ENCODE measurements around the gene G6PD. TPM values are rescaled to one million over a fixed set of nuclear protein-coding genes. Genes with fewer than 3 reads are reported as not detected.

G6PD gene
- polyA plus RNA-seq, 2 of the 4 experiments (the other 2 are of a cell fraction), result 692 to 1,409 TPM

- WGBS (ENCODE audit: missing lambda C conversion rate), result 92% methylated on average over 4 of the region's 4 CpGs
- H3K9me3 ChIP-seq, result no peaks in the 10 kb centered on the region
- H3K27ac ChIP-seq, result peak overlapping the region in 1 of 2 experiments; percentile 8; a peak in 1 of 6 replicates
- H3K4me1 ChIP-seq, result peaks cover 29% of the 10 kb centered on the region
- peak overlapping the region; percentile 80 for H3K4me2 ChIP-seq
- ATAC-seq, result no peak
- POLR2A ChIA-PET, result interaction anchor here (1.0 to 2.6 kb wide), 2 partner anchors 11 to 27 kb away, joined by 3 to 8 read pairs; partner anchors contain the start of genes FAM3A and LAGE3
- DNase-seq (ENCODE audit: low read depth in 1 of 2, low spot score in 1 of 2), result no peak
- CTCF ChIA-PET, result interaction anchor here (0.5 to 2.4 kb wide), 7 partner anchors 9 to 116 kb away, joined by 3 to 13 read pairs (median 4); no protein-coding TSS in a partner anchor
- H3K4me3 ChIP-seq, result no peak overlapping the region; the same call in 2 of the 3 replicates
- FAIRE-seq, result no peak
- TF ChIP-seq ZNF302 (CRISPR knock-in tag; IDR thresholded peaks at IDR 0.05) (no peak), PHF8 (IDR thresholded peaks at IDR 0.05; ENCODE audit: borderline replicate concordance, low read depth) (no peak), BHLHE40 (IDR thresholded peaks at IDR 0.05; ENCODE audit: low read depth, low read length) (no peak), HOXA7 (CRISPR knock-in tag; IDR thresholded peaks at IDR 0.05) (no peak), HEYL (CRISPR knock-in tag; IDR thresholded peaks at IDR 0.05) (no peak), POLR2AphosphoS2 (conservative IDR thresholded peaks at IDR 0.05; ENCODE audit: low read length) (no peak), EP300 (IDR thresholded peaks at IDR 0.05) (no peak), CHD4 (IDR thresholded peaks at IDR 0.05; ENCODE audit: borderline replicate concordance) (no peak), RAD21 (conservative IDR thresholded peaks at IDR 0.05 in 1 of 2, IDR thresholded peaks at IDR 0.05 in 1 of 2) (no peak), ELK1 (IDR thresholded peaks at IDR 0.05; ENCODE audit: low read depth, low read length) (no peak), NFE2L2 (conservative IDR thresholded peaks at IDR 0.05; ENCODE audit: low read length) (no peak)
- TF ChIP-seq, protein P1, sequence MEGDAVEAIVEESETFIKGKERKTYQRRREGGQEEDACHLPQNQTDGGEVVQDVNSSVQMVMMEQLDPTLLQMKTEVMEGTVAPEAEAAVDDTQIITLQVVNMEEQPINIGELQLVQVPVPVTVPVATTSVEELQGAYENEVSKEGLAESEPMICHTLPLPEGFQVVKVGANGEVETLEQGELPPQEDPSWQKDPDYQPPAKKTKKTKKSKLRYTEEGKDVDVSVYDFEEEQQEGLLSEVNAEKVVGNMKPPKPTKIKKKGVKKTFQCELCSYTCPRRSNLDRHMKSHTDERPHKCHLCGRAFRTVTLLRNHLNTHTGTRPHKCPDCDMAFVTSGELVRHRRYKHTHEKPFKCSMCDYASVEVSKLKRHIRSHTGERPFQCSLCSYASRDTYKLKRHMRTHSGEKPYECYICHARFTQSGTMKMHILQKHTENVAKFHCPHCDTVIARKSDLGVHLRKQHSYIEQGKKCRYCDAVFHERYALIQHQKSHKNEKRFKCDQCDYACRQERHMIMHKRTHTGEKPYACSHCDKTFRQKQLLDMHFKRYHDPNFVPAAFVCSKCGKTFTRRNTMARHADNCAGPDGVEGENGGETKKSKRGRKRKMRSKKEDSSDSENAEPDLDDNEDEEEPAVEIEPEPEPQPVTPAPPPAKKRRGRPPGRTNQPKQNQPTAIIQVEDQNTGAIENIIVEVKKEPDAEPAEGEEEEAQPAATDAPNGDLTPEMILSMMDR (IDR thresholded peaks at IDR 0.05), result no peak
- TF ChIP-seq, protein P2, sequence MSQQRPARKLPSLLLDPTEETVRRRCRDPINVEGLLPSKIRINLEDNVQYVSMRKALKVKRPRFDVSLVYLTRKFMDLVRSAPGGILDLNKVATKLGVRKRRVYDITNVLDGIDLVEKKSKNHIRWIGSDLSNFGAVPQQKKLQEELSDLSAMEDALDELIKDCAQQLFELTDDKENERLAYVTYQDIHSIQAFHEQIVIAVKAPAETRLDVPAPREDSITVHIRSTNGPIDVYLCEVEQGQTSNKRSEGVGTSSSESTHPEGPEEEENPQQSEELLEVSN (IDR thresholded peaks at IDR 0.05; ENCODE audit: borderline replicate concordance, low read depth), result no peak
Observed at GRCh38 chrX:154489182-154489581, 57.5 kb downstream of the G6PD start.

DNA sequence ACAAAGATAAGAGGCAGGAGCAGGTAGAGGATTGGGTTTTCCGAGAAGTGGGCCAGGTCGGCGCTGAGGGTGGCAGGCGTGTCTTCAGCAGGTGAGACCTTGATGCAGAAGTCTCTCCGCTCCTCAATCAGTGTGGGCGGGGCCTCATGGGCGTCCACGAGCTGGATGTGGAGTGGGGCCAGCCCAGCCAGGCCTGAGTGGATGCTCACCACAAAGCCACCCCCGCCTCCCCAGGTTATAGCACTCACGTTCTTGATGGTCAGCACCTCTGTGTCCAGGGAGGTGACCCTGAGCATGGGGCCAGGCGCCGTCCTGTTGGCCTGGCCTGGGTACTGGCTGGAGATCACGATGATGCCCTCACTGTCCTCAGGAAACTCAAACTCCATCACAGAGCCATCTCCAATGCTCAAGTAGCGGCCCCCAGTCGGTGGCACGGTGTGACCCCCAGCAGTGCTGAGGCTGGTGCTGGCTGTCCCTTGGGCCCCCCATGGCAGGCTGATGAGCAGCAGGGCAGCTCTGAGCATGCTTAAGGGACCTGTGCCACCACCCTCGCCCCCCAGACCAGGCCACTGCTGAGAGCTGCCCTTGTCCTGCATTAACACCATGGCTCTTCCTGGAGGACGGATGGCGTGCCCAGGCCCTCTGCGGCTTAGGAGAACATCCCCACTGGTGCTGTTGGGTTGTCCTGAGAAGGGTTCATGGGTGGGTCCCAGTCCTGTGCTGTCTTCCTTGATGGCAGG lies 58.1 kb downstream of the G6PD start:
- Histone ChIP-seq H3K9me3 (no peaks in the 10 kb centered on the region), H3K4me2 (no peak overlapping the region), H3K27ac (no peak overlapping the region), H3K4me3 (no peak overlapping the region), H3K4me1 (peaks cover 30% of the 10 kb centered on the region)
- DNase-seq (ENCODE audit: low read depth in 1 of 2, low spot score in 1 of 2), result no peak
- POLR2A ChIA-PET, result interaction anchor here (1.0 kb wide), 1 partner anchor 28 kb away, joined by 3 read pairs; the partner anchor contains the start of gene FAM3A
- no peak for TF ChIP-seq MAX (IDR thresholded peaks at IDR 0.05)
- TF ChIP-seq RARB (CRISPR knock-in tag; IDR thresholded peaks at IDR 0.05), result no peak
- TF ChIP-seq NR3C1 (IDR thresholded peaks at IDR 0.05), result no peak
- no peak for FAIRE-seq
- ATAC-seq, result no peak
- 95% methylated on average over 14 of the region's 20 CpGs for WGBS (ENCODE audit: missing lambda C conversion rate)
- CTCF ChIA-PET, result interaction anchor here (1.0 to 2.4 kb wide), 3 partner anchors 38 to 115 kb away, joined by 3 to 13 read pairs (median 4); no protein-coding TSS in a partner anchor

Data from A549 (cell line).